HL-60 (cell line): ENCODE data around the gene LRRN4.

ENCODE experiments used
- DNase-seq, 2 experiments: peaks; one replicate each; pipeline ENCODE4 v3.0.0-alpha.2; 2010 to 2020; ENCODE audit warnings: low read depth in 1 of 2, low spot score in 1 of 2
- H3K27ac ChIP-seq: fragments of 250-450 bp; sonication (Bioruptor Pico); replicated peaks from 2 replicates; pipeline ENCODE4 v1.5.1; 2020; ENCODE audit warnings: mild to moderate bottlenecking, moderate library complexity
- H3K27me3 ChIP-seq: fragments of 250-450 bp; sonication (Bioruptor Pico); 2 replicates; pipeline ENCODE4 v1.5.1; 2021; ENCODE audit warnings: mild to moderate bottlenecking, moderate library complexity; ENCODE audit not compliant: insufficient read depth, poor library complexity, severe bottlenecking
- H3K4me3 ChIP-seq: replicated peaks from 2 replicates; pipeline ENCODE4 v1.5.1; 2011; ENCODE audit warnings: mild to moderate bottlenecking, control low read depth, low read length; ENCODE audit not compliant: insufficient read depth
- GABPA ChIP-seq: IDR thresholded peaks from 2 replicates; pipeline ENCODE4 v1.6.1; 2012; ENCODE audit warnings: low read depth
- POLR2AphosphoS5 ChIP-seq: IDR thresholded peaks from 2 replicates; pipeline ENCODE4 v1.6.1; 2012; ENCODE audit warnings: low read depth
- SPI1 ChIP-seq: IDR thresholded peaks from 2 replicates; pipeline ENCODE4 v1.6.1; 2012; ENCODE audit warnings: low read depth, mild to moderate bottlenecking, borderline replicate concordance
- TF ChIP-seq, protein P1 (sequence below): IDR thresholded peaks from 2 replicates; pipeline ENCODE4 v1.6.1; 2012; ENCODE audit warnings: low read depth; ENCODE audit not compliant: insufficient replicate concordance
- TF ChIP-seq, protein P2 (sequence below): IDR thresholded peaks from one replicate; pipeline ENCODE4 v1.5.1; 2011; ENCODE audit warnings: low read length, control low read depth, inconsistent platforms; ENCODE audit not compliant: insufficient read depth

LRRN4 gene

GRCh38 chr20:6070829-6071695, 17.2 kb upstream of the LRRN4 start:
- no peak for TF ChIP-seq SPI1
- TF ChIP-seq, protein P1, sequence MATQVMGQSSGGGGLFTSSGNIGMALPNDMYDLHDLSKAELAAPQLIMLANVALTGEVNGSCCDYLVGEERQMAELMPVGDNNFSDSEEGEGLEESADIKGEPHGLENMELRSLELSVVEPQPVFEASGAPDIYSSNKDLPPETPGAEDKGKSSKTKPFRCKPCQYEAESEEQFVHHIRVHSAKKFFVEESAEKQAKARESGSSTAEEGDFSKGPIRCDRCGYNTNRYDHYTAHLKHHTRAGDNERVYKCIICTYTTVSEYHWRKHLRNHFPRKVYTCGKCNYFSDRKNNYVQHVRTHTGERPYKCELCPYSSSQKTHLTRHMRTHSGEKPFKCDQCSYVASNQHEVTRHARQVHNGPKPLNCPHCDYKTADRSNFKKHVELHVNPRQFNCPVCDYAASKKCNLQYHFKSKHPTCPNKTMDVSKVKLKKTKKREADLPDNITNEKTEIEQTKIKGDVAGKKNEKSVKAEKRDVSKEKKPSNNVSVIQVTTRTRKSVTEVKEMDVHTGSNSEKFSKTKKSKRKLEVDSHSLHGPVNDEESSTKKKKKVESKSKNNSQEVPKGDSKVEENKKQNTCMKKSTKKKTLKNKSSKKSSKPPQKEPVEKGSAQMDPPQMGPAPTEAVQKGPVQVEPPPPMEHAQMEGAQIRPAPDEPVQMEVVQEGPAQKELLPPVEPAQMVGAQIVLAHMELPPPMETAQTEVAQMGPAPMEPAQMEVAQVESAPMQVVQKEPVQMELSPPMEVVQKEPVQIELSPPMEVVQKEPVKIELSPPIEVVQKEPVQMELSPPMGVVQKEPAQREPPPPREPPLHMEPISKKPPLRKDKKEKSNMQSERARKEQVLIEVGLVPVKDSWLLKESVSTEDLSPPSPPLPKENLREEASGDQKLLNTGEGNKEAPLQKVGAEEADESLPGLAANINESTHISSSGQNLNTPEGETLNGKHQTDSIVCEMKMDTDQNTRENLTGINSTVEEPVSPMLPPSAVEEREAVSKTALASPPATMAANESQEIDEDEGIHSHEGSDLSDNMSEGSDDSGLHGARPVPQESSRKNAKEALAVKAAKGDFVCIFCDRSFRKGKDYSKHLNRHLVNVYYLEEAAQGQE, result no peak
- TF ChIP-seq, protein P2, sequence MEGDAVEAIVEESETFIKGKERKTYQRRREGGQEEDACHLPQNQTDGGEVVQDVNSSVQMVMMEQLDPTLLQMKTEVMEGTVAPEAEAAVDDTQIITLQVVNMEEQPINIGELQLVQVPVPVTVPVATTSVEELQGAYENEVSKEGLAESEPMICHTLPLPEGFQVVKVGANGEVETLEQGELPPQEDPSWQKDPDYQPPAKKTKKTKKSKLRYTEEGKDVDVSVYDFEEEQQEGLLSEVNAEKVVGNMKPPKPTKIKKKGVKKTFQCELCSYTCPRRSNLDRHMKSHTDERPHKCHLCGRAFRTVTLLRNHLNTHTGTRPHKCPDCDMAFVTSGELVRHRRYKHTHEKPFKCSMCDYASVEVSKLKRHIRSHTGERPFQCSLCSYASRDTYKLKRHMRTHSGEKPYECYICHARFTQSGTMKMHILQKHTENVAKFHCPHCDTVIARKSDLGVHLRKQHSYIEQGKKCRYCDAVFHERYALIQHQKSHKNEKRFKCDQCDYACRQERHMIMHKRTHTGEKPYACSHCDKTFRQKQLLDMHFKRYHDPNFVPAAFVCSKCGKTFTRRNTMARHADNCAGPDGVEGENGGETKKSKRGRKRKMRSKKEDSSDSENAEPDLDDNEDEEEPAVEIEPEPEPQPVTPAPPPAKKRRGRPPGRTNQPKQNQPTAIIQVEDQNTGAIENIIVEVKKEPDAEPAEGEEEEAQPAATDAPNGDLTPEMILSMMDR, result no peak
- Histone ChIP-seq H3K4me3 (no peak overlapping the region), H3K27ac (no peak overlapping the region), H3K27me3 (no peaks in the 10 kb centered on the region)
- DNase-seq, result no peak

DNA sequence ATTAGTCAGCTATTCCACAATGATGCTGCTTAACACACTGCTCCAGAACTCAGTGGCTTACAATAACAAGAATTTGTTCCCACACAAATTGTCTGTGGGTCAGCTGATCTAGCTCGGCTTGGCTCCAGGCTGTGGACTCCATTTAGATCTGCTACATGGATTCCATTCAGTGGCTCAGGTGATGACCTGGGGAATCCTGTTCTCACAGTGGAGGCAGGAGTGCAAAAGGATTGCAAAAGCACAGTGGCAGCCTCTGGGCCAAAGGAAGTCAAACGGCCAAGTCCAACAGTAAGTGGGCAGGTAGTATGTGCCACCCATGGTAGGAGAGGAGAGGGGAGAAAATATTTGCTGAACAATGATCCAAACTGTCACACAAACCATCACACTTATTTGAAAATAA, 15.8 kb upstream of the LRRN4 start:
- DNase-seq, result no peak
- Histone ChIP-seq H3K27me3 (no peaks in the 10 kb centered on the region), H3K4me3 (no peak overlapping the region), H3K27ac (no peak overlapping the region)
- TF ChIP-seq, protein P2, result no peak
- TF ChIP-seq SPI1, result no peak
- TF ChIP-seq, protein P1, result no peak
- TF ChIP-seq POLR2AphosphoS5, result no peak
- no peak for TF ChIP-seq GABPA

- H3K27ac ChIP-seq, result no peak overlapping the region
- DNase-seq, result no peak
- TF ChIP-seq GABPA (no peak), POLR2AphosphoS5 (no peak), SPI1 (no peak)
- TF ChIP-seq, protein P1, result no peak
- TF ChIP-seq, protein P2, result no peak
- no peak overlapping the region for H3K4me3 ChIP-seq
- no peaks in the 10 kb centered on the region for H3K27me3 ChIP-seq
Observed at GRCh38 chr20:6067763-6068318, 14.0 kb upstream of the LRRN4 start.
